C4-2B (cell line): Measurements from ENCODE around the gene SPATS2L.

ENCODE experiments used
- CTCF ChIP-seq: fragments of 450-650 bp; conservative IDR thresholded peaks from 2 replicates; pipeline ENCODE4 v1.5.1; 2017; ENCODE audit warnings: mild to moderate bottlenecking
- ZFX ChIP-seq: fragments of 450-650 bp; IDR thresholded peaks from 2 replicates; pipeline ENCODE4 v1.6.1; 2017

GRCh38 chr2:200365209-200365608, 58.7 kb downstream of the SPATS2L start:
- TF ChIP-seq CTCF (no peak), ZFX (no peak)
